M059J (cell line): ENCODE measurements around the gene PTCHD4. TPM values are rescaled to one million over a fixed set of nuclear protein-coding genes. Genes with fewer than 3 reads are reported as not detected.

Source experiments
- DNase-seq: peaks from one replicate; pipeline ENCODE4 v3.0.0-alpha.2; 2012; ENCODE audit warnings: low read depth
- total RNA-seq: library from RNA; depleted of rRNA; stranded (reverse); fragments of >200 nt; shearing (Covaris generic); gene quantifications from 2 replicates; pipeline ENCODE4 v1.2.3, GENCODE V29; 2014

PTCHD4 gene
- total RNA-seq, 1 experiment from 2014 or later, result 0.15 TPM

GRCh38 chr6:48099713-48100587 is 11.0 kb downstream of the PTCHD4 start:
- no peak for DNase-seq

GRCh38 chr6:48098923-48099322 is 12.1 kb downstream of the PTCHD4 start:
- peak; percentile 52 for DNase-seq

GRCh38 chr6:48092550-48093217 is 18.3 kb downstream of the PTCHD4 start:
- no peak for DNase-seq

GRCh38 chr6:48090546-48090945 is 20.5 kb downstream of the PTCHD4 start:
- DNase-seq, result no peak

GRCh38 chr6:48087448-48087847 is 23.5 kb downstream of the PTCHD4 start:
- DNase-seq, result peak; percentile 63

GRCh38 chr6:48086187-48086586 is 24.8 kb downstream of the PTCHD4 start:
- no peak for DNase-seq

GRCh38 chr6:48085131-48085741 is 25.8 kb downstream of the PTCHD4 start:
- DNase-seq, result no peak

GRCh38 chr6:48084201-48084600 is 26.8 kb downstream of the PTCHD4 start:
- DNase-seq, result no peak

- no peak for DNase-seq
Observed at GRCh38 chr6:48080227-48081009, 30.6 kb downstream of the PTCHD4 start.

- DNase-seq, result no peak
Observed at GRCh38 chr6:48078120-48078519, 32.9 kb downstream of the PTCHD4 start.

- peak; percentile 41 for DNase-seq
Observed at GRCh38 chr6:48075181-48075580, 35.8 kb downstream of the PTCHD4 start.

GRCh38 chr6:48073976-48074767 is 36.8 kb downstream of the PTCHD4 start:
- DNase-seq, result peak; percentile 50

GRCh38 chr6:48071833-48072232 is 39.2 kb downstream of the PTCHD4 start:
- no peak for DNase-seq

- no peak for DNase-seq
Observed at GRCh38 chr6:48069280-48069679, 41.7 kb downstream of the PTCHD4 start.

GRCh38 chr6:48068278-48069251 is 42.4 kb downstream of the PTCHD4 start:
- peak; percentile 23 for DNase-seq

GRCh38 chr6:48067886-48068277 is 43.1 kb downstream of the PTCHD4 start:
- no peak for DNase-seq

- no peak for DNase-seq
Observed at GRCh38 chr6:48067148-48067712, 43.8 kb downstream of the PTCHD4 start.

- peak; percentile 73 for DNase-seq
Observed at GRCh38 chr6:48061265-48061990, 49.6 kb downstream of the PTCHD4 start.
